CD4-positive, alpha-beta T cell treated with Interleukin-4 for 1 hour (primary cell): Measurements from ENCODE around the gene NT5C1B.
A peak's percentile ranks its signal among the peaks of the same experiment; 100 is the strongest.

Experiments
- DNase-seq, 2 donors: peaks; one replicate each; pipeline ENCODE4 v3.0.0-alpha.2; 2020 to 2022

NT5C1B gene

DNA sequence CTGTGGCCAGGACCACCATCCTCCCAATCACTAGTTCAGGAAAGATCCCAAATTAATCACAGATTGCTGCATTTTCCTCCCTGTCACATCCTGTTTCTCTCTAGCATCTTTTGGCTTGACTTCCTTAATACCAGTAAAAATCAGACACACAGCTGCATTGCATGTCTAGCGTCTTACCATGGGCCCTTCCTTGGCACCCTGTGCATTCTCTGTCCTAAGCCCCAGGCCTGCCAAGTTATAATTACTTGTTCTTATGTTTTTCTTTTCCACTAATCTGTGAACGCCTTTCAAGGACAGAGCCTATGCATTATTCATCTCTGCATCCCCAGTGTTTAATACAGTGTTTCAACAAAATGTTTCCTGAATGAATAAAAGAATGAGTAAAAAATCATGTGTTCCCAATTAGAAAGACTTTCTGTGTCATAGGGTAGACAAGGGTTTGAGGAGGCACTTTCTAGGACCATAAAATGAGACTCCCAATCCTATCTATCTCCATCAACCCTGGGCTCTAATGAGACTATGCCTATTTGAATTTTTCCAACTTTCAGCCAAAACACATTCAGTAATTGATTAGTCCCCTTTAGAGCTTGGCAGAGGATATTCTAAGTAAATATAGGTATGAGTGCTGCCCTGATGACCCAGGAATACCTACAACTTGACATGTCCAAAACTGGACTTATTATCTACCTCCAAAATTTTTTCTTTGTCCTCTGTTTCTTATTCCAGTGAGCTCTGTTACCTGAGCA, 10.3 kb upstream of the NT5C1B start:
- DNase-seq: no peak

DNA sequence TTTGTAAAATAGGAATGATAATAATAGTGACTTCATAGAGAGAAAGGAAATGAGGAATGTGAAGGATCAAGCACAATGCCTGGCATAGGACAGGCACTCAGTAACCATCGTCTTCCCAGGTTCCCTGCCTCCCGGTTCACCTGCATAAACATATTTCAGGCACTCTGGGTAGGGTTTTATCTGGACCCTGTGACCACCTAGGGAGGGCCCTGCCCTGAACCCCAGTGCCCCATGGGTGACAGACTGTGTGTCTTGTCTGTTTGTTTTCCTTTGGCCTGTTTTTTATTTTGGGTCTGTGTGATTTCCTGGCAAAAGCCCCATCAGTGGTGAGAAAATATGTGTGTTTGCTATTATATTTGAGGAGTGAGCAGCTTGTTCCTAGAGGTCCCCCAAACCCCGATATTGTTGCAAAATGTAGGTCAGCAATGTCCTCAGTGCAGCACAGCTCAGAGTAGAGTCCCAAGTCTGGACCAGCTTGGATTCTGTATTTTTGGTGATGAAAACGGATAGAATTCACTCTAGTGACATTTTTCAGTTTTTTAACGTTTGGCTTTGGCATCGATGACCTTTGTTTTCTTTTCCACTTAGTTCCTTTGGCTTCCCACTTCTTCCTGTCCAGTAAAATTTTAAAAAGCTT, 9.6 kb upstream of the NT5C1B start:
- DNase-seq: no peak

DNA sequence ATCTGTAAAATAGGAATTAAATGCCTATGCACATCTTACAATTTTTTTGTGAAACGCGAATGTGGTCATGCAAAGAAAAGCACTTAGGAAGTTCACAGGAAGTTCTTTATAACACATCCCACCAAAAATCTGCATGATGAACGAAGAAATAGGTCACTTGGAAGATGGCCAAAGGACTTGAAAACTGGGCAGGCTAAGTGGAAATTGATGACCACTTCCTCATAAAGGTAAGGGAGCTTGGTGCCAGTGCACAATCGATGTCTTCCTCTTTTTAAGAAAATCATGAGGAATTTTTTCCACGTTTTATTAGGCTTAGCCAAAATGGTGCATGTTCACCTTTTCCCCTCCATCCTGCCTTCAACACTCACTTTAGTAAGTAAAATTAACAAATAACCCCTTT, 8.2 kb upstream of the NT5C1B start:
- no peak for DNase-seq

DNA sequence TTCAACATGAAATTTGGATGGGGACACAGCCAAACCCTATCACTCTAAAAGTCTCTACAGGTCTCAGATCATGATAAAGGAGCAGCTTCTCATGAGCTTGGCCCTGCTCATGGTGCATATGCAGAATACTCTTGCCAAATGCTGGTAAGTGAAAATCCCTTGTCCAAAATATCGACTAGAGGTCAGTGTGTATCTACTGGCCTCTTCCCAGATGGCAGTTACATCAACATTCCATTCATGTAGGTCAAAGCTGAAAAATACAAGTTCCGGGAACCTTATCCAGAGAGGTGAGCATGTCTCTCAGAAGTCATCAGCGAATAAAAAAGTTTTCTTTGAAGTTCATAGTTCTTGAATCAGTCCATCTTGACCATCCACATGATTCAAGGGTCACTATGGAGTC, 7.6 kb upstream of the NT5C1B start:
- no peak for DNase-seq

DNA sequence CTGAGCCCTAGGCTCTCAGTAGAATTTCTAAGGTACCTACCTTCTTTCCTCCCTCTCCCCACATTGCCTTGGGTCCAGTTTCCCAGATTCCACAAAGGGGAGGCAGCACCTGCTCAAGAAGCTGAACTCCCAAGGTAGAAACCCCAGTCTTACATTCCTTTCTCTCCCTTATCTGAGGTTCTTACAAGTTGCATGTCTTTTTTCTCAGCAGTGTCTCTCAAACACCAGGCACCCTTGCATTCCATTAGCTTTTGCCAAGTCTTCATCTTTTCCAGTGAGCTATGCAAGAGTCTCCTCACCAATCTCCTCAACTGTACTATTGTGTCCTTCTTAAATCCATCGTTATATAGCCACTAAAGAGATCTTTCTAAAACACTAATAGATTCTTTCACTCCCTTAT, 4.1 kb upstream of the NT5C1B start:
- no peak for DNase-seq

DNA sequence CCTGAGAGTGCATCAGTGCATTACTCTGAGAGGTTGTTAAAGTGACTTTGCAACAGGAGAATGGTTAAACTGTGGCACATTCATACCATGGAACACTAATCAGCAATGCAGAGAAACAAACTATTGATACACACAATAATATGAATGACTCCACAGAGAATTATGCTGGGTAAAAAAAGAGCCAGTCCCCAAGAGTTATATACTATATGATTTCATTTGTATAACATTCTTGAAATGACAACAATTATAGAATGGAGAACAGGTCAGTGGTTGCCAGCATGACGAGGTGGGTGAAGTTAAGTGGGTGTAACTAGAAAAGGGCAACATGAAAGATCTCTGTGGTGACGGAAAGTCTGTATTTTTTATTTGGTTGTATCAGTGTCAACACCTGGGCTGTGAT, 3.0 kb upstream of the NT5C1B start:
- DNase-seq: no peak

DNA sequence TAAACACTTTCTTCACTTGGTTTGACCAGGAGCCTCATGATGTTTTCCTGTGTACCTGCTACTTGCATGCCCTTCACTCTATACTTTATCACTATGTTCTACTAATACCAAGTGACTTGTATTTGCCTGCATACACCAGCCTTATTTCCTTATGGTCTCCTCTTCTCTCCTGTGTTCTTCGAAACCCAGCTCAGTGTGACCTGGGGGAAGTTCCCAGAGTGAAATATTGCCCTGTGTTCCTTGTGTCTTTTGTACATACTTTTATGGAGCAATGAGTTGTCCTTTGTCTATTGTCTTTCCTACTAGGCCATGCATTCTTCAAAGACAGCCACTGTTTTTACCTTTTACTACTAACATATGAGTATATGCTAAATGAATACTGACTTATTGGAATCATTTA, 567 bp downstream of the NT5C1B start:
- DNase-seq: no peak

DNA sequence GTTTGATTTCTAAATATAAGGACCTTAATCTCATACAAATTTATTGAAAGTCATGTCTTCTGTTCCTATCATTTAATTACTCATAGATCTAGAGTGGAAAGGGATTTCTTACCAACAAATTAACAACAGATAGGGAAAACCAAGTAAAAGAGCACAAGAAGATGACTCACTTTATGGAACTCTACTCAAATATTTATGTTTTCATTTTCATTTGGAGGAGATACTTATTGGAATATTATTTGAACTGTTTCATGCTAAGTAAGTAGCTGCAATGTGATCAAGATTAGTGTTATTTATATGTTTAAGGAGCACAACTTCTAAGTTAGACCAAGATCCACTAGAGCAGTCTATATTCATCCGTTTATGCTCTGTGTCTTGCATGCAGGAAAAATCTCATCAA, 1.3 kb downstream of the NT5C1B start:
- DNase-seq: no peak

DNA sequence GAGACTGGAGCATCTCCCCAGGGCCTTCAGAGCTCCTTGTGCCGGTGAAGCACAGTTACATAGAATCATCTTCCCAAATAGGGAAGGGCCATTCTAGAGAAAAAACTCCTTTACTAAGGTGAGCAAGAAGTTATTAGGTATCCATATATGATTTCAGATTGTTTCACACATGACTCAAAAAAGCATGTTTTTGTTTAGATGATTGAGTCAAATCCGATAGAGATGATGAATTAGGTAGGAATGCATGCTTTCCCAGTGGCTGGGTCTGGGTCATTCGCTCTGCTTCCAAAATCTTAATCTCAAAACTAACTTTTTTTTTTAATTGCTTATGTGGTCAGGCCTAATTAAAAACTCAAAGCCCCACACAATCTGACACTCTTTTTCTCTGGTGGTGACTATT, 3.8 kb downstream of the NT5C1B start:
- no peak for DNase-seq

DNA sequence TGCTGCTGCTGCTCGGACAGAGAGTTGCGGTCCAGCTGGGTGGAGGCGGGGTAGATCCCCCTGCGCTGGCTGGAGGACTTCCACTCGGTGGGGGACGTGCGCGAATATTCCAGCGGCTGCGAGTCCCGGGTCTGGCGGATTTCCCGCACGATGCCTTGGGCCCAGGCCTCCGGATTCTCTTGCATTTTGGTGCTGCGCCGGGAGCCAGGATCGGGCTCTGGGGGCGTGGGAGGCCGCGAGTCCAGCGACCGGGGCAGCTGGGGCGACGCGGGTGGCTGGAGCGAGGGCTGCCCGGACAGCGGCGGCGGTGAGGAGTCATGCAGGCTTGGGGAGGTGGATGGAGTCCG, 4.8 kb downstream of the NT5C1B start:
- no peak for DNase-seq

DNA sequence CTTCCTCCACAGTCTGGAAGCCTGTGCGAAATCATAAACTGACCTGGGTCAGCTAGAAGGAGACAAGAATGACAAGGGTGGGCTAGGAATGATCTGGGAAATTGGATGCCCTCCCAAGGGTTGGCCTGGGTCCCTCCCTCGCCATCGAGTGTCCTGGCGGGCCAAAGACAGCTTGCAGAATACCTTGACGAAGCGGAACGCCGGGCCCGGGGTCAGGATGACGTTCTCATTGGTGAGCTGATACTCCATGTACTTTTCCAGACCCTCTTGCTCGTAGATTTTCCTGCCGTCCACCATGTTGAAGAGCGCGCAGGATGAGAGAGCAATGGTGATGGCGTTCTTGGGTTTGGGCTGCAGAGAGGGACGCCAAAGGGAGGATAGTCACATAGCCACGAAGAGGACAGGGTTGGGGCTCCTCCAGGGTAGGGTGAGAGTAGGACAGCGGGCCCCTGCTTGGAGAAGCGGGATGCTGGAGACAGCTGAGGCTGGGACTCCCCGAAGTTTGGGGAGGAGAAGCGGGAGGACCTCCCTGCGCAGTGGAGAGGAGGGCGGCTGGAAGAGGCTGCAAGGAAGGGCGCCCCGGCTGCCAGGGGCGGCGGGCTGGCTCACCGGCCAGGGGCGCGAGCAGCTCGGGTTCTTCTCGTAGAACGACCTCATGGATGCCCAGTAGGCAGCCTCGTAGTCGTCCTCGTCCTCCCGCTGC, 5.3 kb downstream of the NT5C1B start:
- DNase-seq: no peak

DNA sequence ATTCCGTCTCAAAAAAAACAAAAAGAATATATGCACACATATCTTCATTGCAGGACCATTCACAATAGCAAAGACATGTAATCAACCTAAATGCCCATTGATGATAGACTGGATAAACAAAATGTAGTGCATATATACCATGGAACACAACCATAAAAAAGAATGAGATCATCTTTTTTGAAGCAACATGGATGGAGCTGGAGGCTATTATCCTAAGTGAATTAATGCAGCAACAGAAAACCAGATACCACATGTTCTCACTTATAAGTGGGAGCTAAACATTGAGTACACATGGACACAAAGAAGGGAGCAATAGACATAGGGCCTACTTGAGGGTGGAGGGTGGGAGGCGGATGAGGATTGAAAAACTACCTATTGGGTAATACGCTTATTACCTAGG, 8.8 kb downstream of the NT5C1B start:
- no peak for DNase-seq

DNA sequence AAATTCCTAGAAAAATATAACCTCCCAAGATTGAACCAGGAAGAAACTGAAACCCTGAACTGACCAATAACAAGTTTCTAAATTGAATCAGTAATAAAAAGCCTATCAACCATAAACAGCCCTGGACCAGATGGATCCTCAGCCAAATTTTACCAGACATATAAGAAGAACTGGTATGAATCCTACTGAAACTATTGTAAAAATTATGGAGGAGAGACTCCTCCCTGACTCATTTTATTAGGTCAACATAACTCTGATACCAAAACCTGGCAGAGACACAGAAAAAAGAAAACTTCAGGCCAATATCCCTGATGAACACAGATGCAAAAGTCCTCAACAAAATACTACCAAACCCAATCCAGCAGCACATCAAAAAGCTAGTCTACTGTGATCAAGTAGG, 11.3 kb downstream of the NT5C1B start:
- no peak for DNase-seq

DNA sequence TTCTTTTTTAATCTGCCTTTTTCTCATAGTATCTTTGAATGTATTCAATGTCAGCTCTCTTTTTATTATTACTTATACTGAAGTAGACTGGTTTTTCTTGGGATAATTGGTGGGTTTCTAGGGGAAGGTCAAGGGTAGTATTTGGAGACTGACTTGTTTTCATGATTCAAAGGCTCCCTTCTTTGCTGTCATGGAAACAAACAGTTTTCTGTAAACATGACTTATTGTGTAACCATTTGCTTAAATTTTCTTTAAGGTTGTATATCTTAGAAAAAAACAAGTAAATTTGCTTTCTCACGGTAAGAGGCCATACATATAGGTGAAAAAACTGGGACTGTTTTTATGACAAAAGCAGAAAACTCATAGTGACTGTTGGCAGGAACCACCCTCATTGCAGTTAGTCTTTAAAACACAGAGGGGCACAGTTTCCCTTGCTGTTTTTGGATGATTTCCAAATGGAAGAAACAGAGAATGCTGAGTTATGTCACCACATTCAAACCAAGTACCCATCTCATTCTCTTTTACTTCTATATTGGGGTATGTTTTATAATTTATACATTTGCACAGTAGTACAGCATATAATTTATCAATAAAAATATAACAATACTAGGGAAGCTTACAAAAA, 23.1 kb downstream of the NT5C1B start:
- DNase-seq: no peak

DNA sequence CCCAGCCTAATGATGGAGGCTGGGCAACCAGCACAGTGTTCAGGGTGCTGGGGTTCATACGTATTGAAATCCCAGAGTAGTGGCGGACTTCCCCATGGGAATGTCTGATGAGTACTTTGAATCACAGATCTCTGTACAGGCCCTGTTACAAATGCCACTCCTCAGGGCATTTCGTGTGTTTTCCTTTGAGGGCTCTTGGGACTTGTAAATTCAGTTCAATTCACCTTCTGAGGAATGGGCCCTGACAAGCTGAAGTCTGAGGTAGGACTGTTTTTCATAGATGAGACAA, 28.6 kb downstream of the NT5C1B start:
- no peak for DNase-seq

DNA sequence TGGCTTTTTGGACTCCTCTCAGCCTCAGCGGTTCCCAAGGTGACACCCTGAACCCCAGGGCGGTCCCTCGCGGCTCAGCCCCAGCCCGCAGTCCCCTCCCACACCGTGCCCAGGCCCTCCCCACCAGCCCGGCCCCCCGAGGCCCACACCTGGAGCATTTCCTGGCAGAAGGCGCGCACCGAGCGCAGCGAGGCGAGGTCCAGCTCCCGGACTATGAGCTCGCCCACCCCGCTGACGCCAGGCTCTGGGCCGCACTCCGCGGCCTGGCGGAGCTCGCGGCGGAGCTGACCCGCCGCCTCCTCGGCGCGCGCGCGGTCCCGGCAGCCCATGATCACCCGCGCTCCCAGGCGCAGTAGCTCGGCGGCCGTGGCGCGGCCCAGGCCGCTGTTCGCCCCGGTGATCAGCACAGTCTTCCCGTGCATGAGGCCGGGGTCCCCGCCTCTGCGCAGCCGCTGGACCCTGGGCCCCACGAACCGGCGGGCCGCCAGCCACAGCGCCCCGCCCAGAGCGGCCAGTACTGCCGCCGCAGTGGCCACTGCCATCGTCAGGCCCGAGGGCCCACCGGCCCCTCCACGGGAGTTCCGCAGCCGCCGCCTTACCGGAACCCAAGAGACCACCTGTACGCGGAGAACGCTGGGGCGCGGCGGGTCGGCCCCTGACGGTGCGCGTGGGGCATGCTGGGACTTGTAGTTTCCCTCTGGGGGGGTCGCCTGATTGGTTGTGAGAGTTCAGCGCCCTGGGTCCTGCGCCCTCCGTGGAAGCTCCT, 29.2 kb downstream of the NT5C1B start, which contains the start of gene RDH14:
Gene RDH14, minus strand, starts transcription at position 623 of the 766 bp plus-strand sequence. Its CDS starts 81 bp downstream, at position 542.
- DNase-seq: peak; percentile 93 to 94

DNA sequence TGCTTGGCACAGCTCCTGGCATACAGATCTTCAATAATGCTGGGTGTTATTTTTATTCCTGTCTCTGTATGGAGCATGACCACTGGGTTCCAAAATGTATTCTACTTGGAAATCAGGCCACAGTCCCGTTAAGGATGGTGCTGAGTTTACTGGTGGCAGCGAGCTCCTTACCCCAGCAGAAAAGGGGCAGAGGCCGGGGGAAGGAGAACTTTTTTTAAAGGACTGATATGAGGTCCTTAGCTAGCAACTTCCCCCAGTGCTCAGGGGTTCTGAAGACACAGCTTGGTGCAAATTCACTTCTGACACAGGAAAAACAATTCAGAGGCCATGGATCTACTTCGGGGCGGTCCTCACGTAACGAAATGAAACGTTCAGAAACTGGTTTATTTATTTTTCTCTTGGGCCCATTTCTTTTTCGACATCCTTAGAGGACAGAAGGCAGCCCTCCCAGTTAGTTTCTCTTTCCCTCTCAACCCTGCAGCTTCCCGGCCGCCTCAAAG, 29.8 kb downstream of the NT5C1B start:
- DNase-seq: no peak

DNA sequence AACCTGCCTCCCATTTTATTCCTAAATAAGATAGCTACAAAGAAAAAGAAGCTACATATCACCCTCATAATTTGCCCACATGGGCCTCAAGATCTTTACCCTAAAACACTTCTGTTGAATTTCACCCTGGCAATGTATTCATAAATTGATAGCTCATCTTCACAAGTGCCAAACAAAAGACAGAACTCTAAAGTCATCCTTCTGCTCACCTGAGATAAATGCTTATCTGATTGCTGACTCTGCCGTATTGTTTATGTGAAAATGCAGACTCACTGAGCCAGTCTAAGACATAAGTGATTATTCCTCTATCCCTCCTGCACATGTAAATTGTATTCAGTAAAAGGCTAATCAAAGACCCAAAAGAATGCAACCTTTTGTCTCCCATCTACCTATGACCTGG, 30.9 kb downstream of the NT5C1B start:
- DNase-seq: no peak

DNA sequence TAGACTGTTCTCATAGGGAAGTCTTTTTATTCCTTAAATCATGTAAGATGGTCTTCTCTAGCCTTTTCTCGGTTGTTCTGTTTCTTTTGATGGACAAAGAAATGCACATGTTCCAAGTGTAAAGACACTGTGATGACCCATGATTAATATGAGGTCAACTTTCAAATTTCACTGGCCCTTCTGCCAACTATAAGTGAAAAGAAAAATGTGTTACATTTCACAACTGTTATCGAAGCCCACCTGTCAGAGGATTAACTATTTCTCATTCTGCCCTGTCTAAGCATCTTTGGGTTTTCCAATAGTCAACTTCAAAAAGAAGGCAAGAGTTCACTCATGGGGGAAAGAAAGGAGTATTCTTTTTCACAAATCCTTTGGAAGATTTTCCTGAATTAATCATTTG, 32.2 kb downstream of the NT5C1B start:
- no peak for DNase-seq

DNA sequence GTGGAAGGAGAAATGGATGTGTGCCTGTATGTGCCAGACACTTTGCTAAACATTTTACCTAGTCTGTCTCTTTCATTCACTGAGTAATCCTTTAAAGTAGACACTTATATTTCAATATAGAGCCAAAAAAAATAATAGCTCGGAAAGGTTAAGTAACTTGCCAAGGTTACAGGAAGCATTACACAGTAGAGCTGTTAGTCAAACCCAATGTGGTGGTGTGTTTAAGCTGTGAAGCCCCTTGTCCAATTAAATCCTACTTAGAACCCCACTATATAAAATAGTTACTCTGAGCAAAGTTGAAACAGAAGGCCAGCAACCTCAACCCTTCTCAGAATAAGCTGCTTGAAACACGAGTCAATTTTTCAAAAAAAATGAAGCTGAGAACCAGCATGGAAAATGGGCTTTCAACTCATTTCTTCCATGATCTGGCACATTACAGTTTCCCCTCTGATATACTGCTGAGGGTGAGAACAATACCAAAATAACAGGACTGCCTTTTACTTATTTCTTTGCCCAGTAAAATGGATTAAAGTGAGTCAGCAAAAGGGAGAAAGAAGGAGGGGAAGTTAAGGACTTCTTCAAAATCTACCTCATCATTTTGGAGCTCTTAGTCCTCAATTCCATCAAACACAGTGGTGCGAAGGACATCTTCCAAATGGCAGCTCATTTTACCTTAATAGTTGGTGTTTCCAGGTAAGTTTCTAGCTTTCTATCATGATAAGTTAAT, 36.9 kb downstream of the NT5C1B start:
- no peak for DNase-seq

DNA sequence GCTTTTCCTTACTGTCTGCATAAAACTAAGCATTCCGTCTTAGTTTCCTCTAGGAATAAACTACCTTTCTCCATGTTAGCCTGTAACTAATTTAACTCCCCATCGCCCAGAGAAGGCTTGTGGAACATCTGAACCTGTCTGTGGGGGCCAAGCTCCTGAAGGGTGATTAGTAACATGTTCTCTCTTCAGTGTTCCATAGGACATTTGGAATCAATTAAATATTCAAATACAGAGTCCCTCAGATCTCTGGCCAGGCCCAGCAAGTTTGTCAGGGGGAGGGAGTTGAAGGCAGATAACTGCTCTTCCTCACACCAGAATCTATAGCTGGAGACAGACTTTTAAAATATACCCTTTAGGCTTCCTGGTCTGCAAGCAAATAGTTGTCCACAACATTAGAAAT, 37.7 kb downstream of the NT5C1B start:
- no peak for DNase-seq

DNA sequence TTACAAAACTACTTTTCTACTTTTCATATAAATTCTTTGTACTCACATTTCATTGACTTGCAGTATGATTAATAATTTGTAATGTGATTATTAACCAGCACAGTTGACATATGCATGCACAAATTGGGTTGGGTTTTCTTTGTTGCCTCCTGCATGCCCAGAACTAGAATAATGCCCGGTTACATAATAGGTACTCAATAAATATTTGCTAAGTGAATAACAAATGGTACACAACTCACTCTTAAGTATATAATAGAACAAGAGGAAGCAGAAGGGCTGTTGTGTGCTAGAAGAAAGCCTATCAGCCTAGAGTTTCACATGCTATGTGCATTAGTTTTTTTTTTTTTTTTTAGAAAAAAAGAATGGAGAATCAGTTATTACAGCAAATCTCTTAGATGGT, 38.2 kb downstream of the NT5C1B start:
- DNase-seq: no peak
